GM12878 (cell line): Measurements from ENCODE around the gene MAPK8. TPM values are rescaled to one million over a fixed set of nuclear protein-coding genes. Genes with fewer than 3 reads are reported as not detected.

ENCODE experiments used
- ATAC-seq: fragments of 200-7000 bp; cut with Tn5 transposase; 3 replicates; pipeline ENCODE4 v1.9.1; 2020; ENCODE audit warnings: mild to moderate bottlenecking, moderate library complexity
- BruUV-seq: library from RNA; stranded (reverse); fragments of 400-500 nt; replicated peaks from 2 replicates; lab custom pipeline; 2021; lab: Mats Ljungman, UMichigan
- CTCF ChIA-PET: fragments of 300-600 bp; sonication (Branson Sonifier 250); formaldehyde crosslinking; extraction: SDS; loops from one replicate; lab custom pipeline; 2021; ENCODE audit warnings: inconsistent platforms; lab: Yijun Ruan, JAX
- POLR2A ChIA-PET: fragments of 350-600 bp; formaldehyde crosslinking; extraction: SDS; loops from one replicate; lab custom pipeline; 2021; ENCODE audit warnings: inconsistent platforms; lab: Charles Lee
- RAD21 ChIA-PET: fragments of 300-600 bp; sonication (Branson Sonifier 250); formaldehyde crosslinking; loops from one replicate; lab custom pipeline; 2023; ENCODE audit warnings: antibody characterized with exemption; ENCODE audit not compliant: unreplicated experiment; lab: Charles Lee
- SMC1A ChIA-PET: fragments of 300-600 bp; sonication (Branson Sonifier 250); formaldehyde crosslinking; loops from one replicate; lab custom pipeline; 2023; ENCODE audit not compliant: unreplicated experiment, uncharacterized antibody; lab: Charles Lee
- DNase-seq: peaks from one replicate; pipeline ENCODE4 v3.0.0-alpha.2; 2011; ENCODE audit warnings: low read depth, low spot score
- FAIRE-seq: peaks from 3 replicates; lab custom pipeline; 2011; peaks lifted over from hg19 to GRCh38; lab: Jason Lieb, UNC
- H2AFZ ChIP-seq: 2 replicates; pipeline ENCODE4 v1.6.0; 2011; ENCODE audit warnings: low read depth, low read length, control low read depth; ENCODE audit not compliant: control insufficient read depth
- H3K27ac ChIP-seq: 2 replicates; pipeline ENCODE4 v1.5.1; 2011; ENCODE audit warnings: control low read depth; ENCODE audit not compliant: control insufficient read depth, insufficient read depth
- H3K27me3 ChIP-seq, 2 experiments: replicated peaks in 1 of 2; 2 replicates each; pipeline versions ENCODE4 v1.6.0 to v1.6.1; 2011; ENCODE audit warnings: low read length in 1 of 2; ENCODE audit not compliant: control insufficient read depth in 2 of 2, insufficient read depth in 2 of 2
- H3K36me3 ChIP-seq, 2 experiments: 2 replicates each; pipeline ENCODE4 v1.5.1; 2011; ENCODE audit warnings: low read length in 1 of 2; ENCODE audit not compliant: control insufficient read depth in 2 of 2, insufficient read depth in 2 of 2
- H3K4me1 ChIP-seq: 2 replicates; pipeline ENCODE4 v1.6.1; 2011; ENCODE audit warnings: mild to moderate bottlenecking, low read length, moderate library complexity, mixed read lengths; ENCODE audit not compliant: control insufficient read depth, insufficient read depth
- H3K4me2 ChIP-seq: 2 replicates; pipeline ENCODE4 v1.6.0; 2011; ENCODE audit warnings: control low read depth; ENCODE audit not compliant: control insufficient read depth, insufficient read depth
- H3K4me3 ChIP-seq: fragments of 200-600 bp; sonication (generic); 2 replicates; pipeline ENCODE4 v1.5.1; 2016
- H3K79me2 ChIP-seq: 2 replicates; pipeline ENCODE4 v1.6.0; 2011; ENCODE audit warnings: low read length; ENCODE audit not compliant: control insufficient read depth, insufficient read depth
- H3K9ac ChIP-seq: 2 replicates; pipeline ENCODE4 v1.8.0; 2011; ENCODE audit warnings: low read length, control low read depth, mixed read lengths; ENCODE audit not compliant: control insufficient read depth, insufficient read depth
- H3K9me3 ChIP-seq: replicated peaks from 3 replicates; pipeline ENCODE4 v1.5.1; 2011; ENCODE audit warnings: mild to moderate bottlenecking, low read length; ENCODE audit not compliant: control insufficient read depth, insufficient read depth
- H4K20me1 ChIP-seq: 2 replicates; pipeline ENCODE4 v1.6.0; 2011; ENCODE audit not compliant: control insufficient read depth, insufficient read depth
- ASH2L ChIP-seq: fragments of 300-600, 200-600 bp; sonication (generic); IDR thresholded peaks from 2 replicates; pipeline ENCODE4 v1.6.1; 2017; ENCODE audit warnings: low read depth, mild to moderate bottlenecking, borderline replicate concordance
- JUNB ChIP-seq: IDR thresholded peaks from 2 replicates; pipeline ENCODE4 v1.6.1; 2016; ENCODE audit warnings: antibody characterized with exemption, mild to moderate bottlenecking
- MEF2A ChIP-seq: IDR thresholded peaks from 2 replicates; pipeline ENCODE4 v1.6.1; 2011; ENCODE audit warnings: low read depth, mild to moderate bottlenecking, low read length, moderate library complexity; ENCODE audit not compliant: insufficient read depth
- NR2F1 ChIP-seq: fragments of 450-650 bp; conservative IDR thresholded peaks from 2 replicates; pipeline ENCODE4 v1.6.1; 2017; ENCODE audit warnings: mild to moderate bottlenecking
- POLR2A ChIP-seq: IDR thresholded peaks from 2 replicates; pipeline ENCODE4 v1.6.1; 2011; ENCODE audit warnings: low read depth, mild to moderate bottlenecking, low read length
- PRDM15 ChIP-seq: fragments of 450-650 bp; formaldehyde crosslinking; IDR thresholded peaks from 2 replicates; pipeline ENCODE4 v1.4.0; 2020; ENCODE audit warnings: mild to moderate bottlenecking, moderate library complexity
- STAT1 ChIP-seq: fragments of 450-650 bp; conservative IDR thresholded peaks from 2 replicates; pipeline ENCODE4 v1.6.1; 2014; ENCODE audit warnings: antibody characterized with exemption, mild to moderate bottlenecking
- WRNIP1 ChIP-seq: IDR thresholded peaks from 2 replicates; pipeline ENCODE4 v1.6.1; 2011; ENCODE audit warnings: low read depth, low read length, improper control_type of control experiment, borderline replicate concordance
- ZSCAN29 ChIP-seq: fragments of 450-650 bp; IDR thresholded peaks from 2 replicates; pipeline ENCODE4 v1.6.1; 2017; ENCODE audit warnings: mild to moderate bottlenecking, moderate library complexity
- WGBS: methylation state at CpG from one replicate; pipeline ENCODE4 v1.1.6; 2016; ENCODE audit warnings: low lambda C conversion rate; ENCODE audit not compliant: insufficient replicate concordance, insufficient coverage; ENCODE audit errors: missing lambda C conversion rate; 5-methylcytosine and 5-hydroxymethylcytosine counted together
- in situ Hi-C: fragments of 300-500 bp; cut with MboI; formaldehyde crosslinking; loops from 9 replicates; pipeline ENCODE4 v1.14.3; 2018; ENCODE audit warnings: mixed read lengths
- intact Hi-C: fragments of 100-400 bp; cut with micrococcal nuclease; formaldehyde crosslinking; loops from one replicate; pipeline ENCODE4 v1.14.2; 2022; ENCODE audit not compliant: unreplicated experiment
- polyA plus RNA-seq, 11 experiments: library from polyadenylated mRNA; depleted of rRNA in 4 of 11; unstranded in 6 of 11; stranded (reverse) in 5 of 11; fragments of >200 nt; fragmentation: Nextera tagmentation in 4 of 11; fragmentation: Illumina TruSeq in 1 of 11; extraction: Ambion mirVana in 4 of 11; extraction: Trizol in 1 of 11; gene quantifications; 1 replicate in 1 of 11; 2 replicates in 10 of 11; pipeline versions ENCODE4 v1.2.1 to v1.2.3, GENCODE V29; 2011 to 2016; ENCODE audit warnings: inconsistent platforms in 2 of 11, missing spikeins in 2 of 11, low read depth in 1 of 11
- total RNA-seq, 4 experiments: library from RNA; depleted of rRNA in 3 of 4; stranded (reverse); fragments of >200 nt in 3 of 4; fragmentation: Illumina TruSeq in 1 of 4; extraction: Trizol in 1 of 4; gene quantifications; 2 replicates each; pipeline versions ENCODE4 v1.2.1 to v1.2.3, GENCODE V29; 2013 to 2021

The MAPK8 gene
- total and polyA plus RNA-seq, 10 of the 15 experiments (the other 5 are each of a cell fraction or from before 2014, with no cell fraction given): 3.9 to 102 (median 40.0) TPM

GRCh38 chr10:48473704-48474103, 167.2 kb downstream of the MAPK8 start:
- H3K4me3 ChIP-seq: no peak overlapping the region
- no peaks in the 10 kb centered on the region for H3K36me3 ChIP-seq
- no peaks in the 10 kb centered on the region; a peak in 1 of 4 replicates for H3K27me3 ChIP-seq
- CTCF ChIA-PET: no interaction called here
- H2AFZ ChIP-seq: no peak overlapping the region
- intact Hi-C loops (no loop called here), in situ Hi-C loops (no loop called here)
- no peak overlapping the region for H3K4me2 ChIP-seq
- ATAC-seq (no peak), FAIRE-seq (no peak), DNase-seq (no peak)
- H3K27ac ChIP-seq: no peak overlapping the region
- H3K79me2 ChIP-seq: no peaks in the 10 kb centered on the region
- no peak overlapping the region for H3K9ac ChIP-seq
- no peaks in the 10 kb centered on the region for H3K4me1 ChIP-seq
- 40% methylated on average over 5 of the region's 5 CpGs for WGBS
- H3K9me3 ChIP-seq: no peaks in the 10 kb centered on the region
- SMC1A ChIA-PET: no interaction called here
- TF ChIP-seq NR2F1: no peak
- no peak for TF ChIP-seq ZSCAN29
- TF ChIP-seq JUNB: no peak
- TF ChIP-seq ASH2L: no peak
- TF ChIP-seq MEF2A: no peak
- no peak for TF ChIP-seq STAT1
- no peak for TF ChIP-seq PRDM15 (CRISPR knock-in tag)
- TF ChIP-seq WRNIP1: no peak
- no peak for TF ChIP-seq POLR2A
- POLR2A ChIA-PET: no interaction called here
- RAD21 ChIA-PET: no interaction called here
- BruUV-seq: no TSS peak
- no peaks in the 10 kb centered on the region for H4K20me1 ChIP-seq
